K562 (cell line): ENCODE data around the gene OLFML1.

Experiments
- SOX6 ChIP-seq: fragments of 450-650 bp; IDR thresholded peaks from 2 replicates; pipeline ENCODE4 v1.6.1; 2014; ENCODE audit warnings: mild to moderate bottlenecking
- ZNF384 ChIP-seq: IDR thresholded peaks from 2 replicates; pipeline ENCODE4 v1.6.1; 2012; ENCODE audit warnings: low read depth, low read length, improper control_type of control experiment
- TF ChIP-seq, protein P1 (sequence below): fragments of 250-450 bp; sonication (Bioruptor Pico); IDR thresholded peaks from 2 replicates; pipeline ENCODE4 v1.9.0; 2021; ENCODE audit warnings: mild to moderate bottlenecking, inconsistent platforms
- TF ChIP-seq, protein P2 (sequence below): sonication (generic); formaldehyde crosslinking; IDR thresholded peaks from 2 replicates; pipeline ENCODE4 v1.8.1; 2022; ENCODE audit warnings: missing genetic modification reagents

- TF ChIP-seq, protein P1, sequence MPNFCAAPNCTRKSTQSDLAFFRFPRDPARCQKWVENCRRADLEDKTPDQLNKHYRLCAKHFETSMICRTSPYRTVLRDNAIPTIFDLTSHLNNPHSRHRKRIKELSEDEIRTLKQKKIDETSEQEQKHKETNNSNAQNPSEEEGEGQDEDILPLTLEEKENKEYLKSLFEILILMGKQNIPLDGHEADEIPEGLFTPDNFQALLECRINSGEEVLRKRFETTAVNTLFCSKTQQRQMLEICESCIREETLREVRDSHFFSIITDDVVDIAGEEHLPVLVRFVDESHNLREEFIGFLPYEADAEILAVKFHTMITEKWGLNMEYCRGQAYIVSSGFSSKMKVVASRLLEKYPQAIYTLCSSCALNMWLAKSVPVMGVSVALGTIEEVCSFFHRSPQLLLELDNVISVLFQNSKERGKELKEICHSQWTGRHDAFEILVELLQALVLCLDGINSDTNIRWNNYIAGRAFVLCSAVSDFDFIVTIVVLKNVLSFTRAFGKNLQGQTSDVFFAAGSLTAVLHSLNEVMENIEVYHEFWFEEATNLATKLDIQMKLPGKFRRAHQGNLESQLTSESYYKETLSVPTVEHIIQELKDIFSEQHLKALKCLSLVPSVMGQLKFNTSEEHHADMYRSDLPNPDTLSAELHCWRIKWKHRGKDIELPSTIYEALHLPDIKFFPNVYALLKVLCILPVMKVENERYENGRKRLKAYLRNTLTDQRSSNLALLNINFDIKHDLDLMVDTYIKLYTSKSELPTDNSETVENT (CRISPR knock-in tag): no peak
- TF ChIP-seq ZNF384: no peak
- TF ChIP-seq, protein P2, sequence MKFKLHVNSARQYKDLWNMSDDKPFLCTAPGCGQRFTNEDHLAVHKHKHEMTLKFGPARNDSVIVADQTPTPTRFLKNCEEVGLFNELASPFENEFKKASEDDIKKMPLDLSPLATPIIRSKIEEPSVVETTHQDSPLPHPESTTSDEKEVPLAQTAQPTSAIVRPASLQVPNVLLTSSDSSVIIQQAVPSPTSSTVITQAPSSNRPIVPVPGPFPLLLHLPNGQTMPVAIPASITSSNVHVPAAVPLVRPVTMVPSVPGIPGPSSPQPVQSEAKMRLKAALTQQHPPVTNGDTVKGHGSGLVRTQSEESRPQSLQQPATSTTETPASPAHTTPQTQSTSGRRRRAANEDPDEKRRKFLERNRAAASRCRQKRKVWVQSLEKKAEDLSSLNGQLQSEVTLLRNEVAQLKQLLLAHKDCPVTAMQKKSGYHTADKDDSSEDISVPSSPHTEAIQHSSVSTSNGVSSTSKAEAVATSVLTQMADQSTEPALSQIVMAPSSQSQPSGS: no peak
- TF ChIP-seq SOX6: no peak
Measured at GRCh38 chr11:7490535-7490934, 5.2 kb downstream of the OLFML1 start.
